Medulla oblongata (tissue), 1 donor: Measurements from ENCODE around the gene LCT.
"Not testable (repeated sequence)": the region's sequence is repeated elsewhere in the genome, so short reads cannot be mapped to it uniquely, and the experiment has no call there.

Experiments used
- DNase-seq: peaks from one replicate; pipeline ENCODE4 v3.0.0-alpha.2; 2015; ENCODE audit errors: extremely low spot score

Gene LCT

GRCh38 chr2:135831180-135831812 lies 5.7 kb downstream of the LCT start:
- no peak for DNase-seq

GRCh38 chr2:135829378-135830135 lies 7.4 kb downstream of the LCT start:
- no peak for DNase-seq

GRCh38 chr2:135826544-135826943 lies 10.4 kb downstream of the LCT start:
- DNase-seq, result no peak

- DNase-seq, result no peak
Measured at GRCh38 chr2:135825550-135826176, 11.3 kb downstream of the LCT start.

- DNase-seq, result no peak
Measured at GRCh38 chr2:135825131-135825530, 11.9 kb downstream of the LCT start.

- no peak for DNase-seq
Measured at GRCh38 chr2:135822855-135823254, 14.1 kb downstream of the LCT start.

- no peak for DNase-seq
Measured at GRCh38 chr2:135821190-135821589, 15.8 kb downstream of the LCT start.

GRCh38 chr2:135820003-135820618 lies 16.9 kb downstream of the LCT start:
- no peak for DNase-seq

- no peak for DNase-seq
Measured at GRCh38 chr2:135818937-135819610, 17.9 kb downstream of the LCT start.

- no peak for DNase-seq
Measured at GRCh38 chr2:135817951-135818350, 19.0 kb downstream of the LCT start.

- DNase-seq, result no peak
Measured at GRCh38 chr2:135817466-135817865, 19.5 kb downstream of the LCT start.

GRCh38 chr2:135815269-135815668 lies 21.7 kb downstream of the LCT start:
- no peak for DNase-seq

GRCh38 chr2:135812907-135813511 lies 24.0 kb downstream of the LCT start:
- DNase-seq, result no peak

GRCh38 chr2:135807874-135808273 lies 29.1 kb downstream of the LCT start:
- DNase-seq, result not testable (repeated sequence)

- DNase-seq, result no peak
Measured at GRCh38 chr2:135803278-135803677, 33.7 kb downstream of the LCT start.

GRCh38 chr2:135802350-135802749 lies 34.6 kb downstream of the LCT start:
- DNase-seq, result no peak

- DNase-seq, result no peak
Measured at GRCh38 chr2:135800513-135801460, 36.2 kb downstream of the LCT start.

GRCh38 chr2:135799738-135800137 lies 37.2 kb downstream of the LCT start:
- no peak for DNase-seq

GRCh38 chr2:135798762-135799161 lies 38.2 kb downstream of the LCT start:
- DNase-seq, result no peak

- no peak for DNase-seq
Measured at GRCh38 chr2:135798275-135798705, 38.7 kb downstream of the LCT start.
